KOPT-K1 (cell line): ENCODE measurements around the gene EBPL.
A peak's percentile ranks its signal among the peaks of the same experiment; 100 is the strongest.

Experiments used
- H3K27ac ChIP-seq: fragments of 200-600 bp; sonication (generic); 2 replicates; pipeline ENCODE4 v1.5.1; 2016; ENCODE audit warnings: antibody characterized with exemption, mild to moderate bottlenecking, low read depth, low read length; ENCODE audit not compliant: poor library complexity, severe bottlenecking
- H3K36me3 ChIP-seq: fragments of 200-600 bp; sonication (generic); 2 replicates; pipeline ENCODE4 v1.5.1; 2017; ENCODE audit warnings: antibody characterized with exemption, mild to moderate bottlenecking, low read length, moderate library complexity; ENCODE audit not compliant: insufficient read depth
- H3K9me3 ChIP-seq: fragments of 200-600 bp; sonication (generic); 2 replicates; pipeline ENCODE4 v1.5.1; 2017; ENCODE audit warnings: antibody characterized with exemption, low read length, mild to moderate bottlenecking; ENCODE audit not compliant: insufficient read depth, poor library complexity, severe bottlenecking

EBPL gene

GRCh38 chr13:49690133-49690994, 922 bp downstream of the EBPL start:
- Histone ChIP-seq H3K9me3 (no peaks in the 10 kb centered on the region), H3K27ac (peak overlapping the region; percentile 82), H3K36me3 (peaks cover 30% of the 10 kb centered on the region)

- no peak overlapping the region for H3K27ac ChIP-seq
- no peaks in the 10 kb centered on the region for H3K9me3 ChIP-seq
- peaks cover 44% of the 10 kb centered on the region for H3K36me3 ChIP-seq
These were observed 7.8 kb downstream of the EBPL start for GRCh38 chr13:49683489-49683888.

GRCh38 chr13:49681842-49682435, 9.3 kb downstream of the EBPL start:
- Histone ChIP-seq H3K27ac (no peak overlapping the region), H3K36me3 (peaks cover 44% of the 10 kb centered on the region)

GRCh38 chr13:49679246-49679645, 12.0 kb downstream of the EBPL start:
- Histone ChIP-seq H3K27ac (no peak overlapping the region), H3K9me3 (no peaks in the 10 kb centered on the region), H3K36me3 (peaks cover 43% of the 10 kb centered on the region)

More at GRCh38 chr13:49681842-49682435, 9.3 kb downstream of the EBPL start:
- H3K9me3 ChIP-seq = no peaks in the 10 kb centered on the region

- no peaks in the 10 kb centered on the region for H3K9me3 ChIP-seq
- peaks cover 43% of the 10 kb centered on the region for H3K36me3 ChIP-seq
- H3K27ac ChIP-seq = no peak overlapping the region
These were observed 12.9 kb downstream of the EBPL start for GRCh38 chr13:49678191-49678914.

GRCh38 chr13:49676581-49677298, 14.5 kb downstream of the EBPL start:
- H3K36me3 ChIP-seq = peaks cover 43% of the 10 kb centered on the region
- no peak overlapping the region for H3K27ac ChIP-seq
- H3K9me3 ChIP-seq = no peaks in the 10 kb centered on the region

- no peaks in the 10 kb centered on the region for H3K9me3 ChIP-seq
- H3K27ac ChIP-seq = no peak overlapping the region
- H3K36me3 ChIP-seq = peaks cover 42% of the 10 kb centered on the region
These were observed 20.5 kb downstream of the EBPL start for GRCh38 chr13:49670828-49671227.

- H3K36me3 ChIP-seq = peaks cover 40% of the 10 kb centered on the region
- H3K27ac ChIP-seq = no peak overlapping the region
- no peaks in the 10 kb centered on the region for H3K9me3 ChIP-seq
These were observed 21.5 kb downstream of the EBPL start for GRCh38 chr13:49669735-49670309.

GRCh38 chr13:49667773-49668172, 23.5 kb downstream of the EBPL start:
- Histone ChIP-seq H3K27ac (no peak overlapping the region), H3K9me3 (no peaks in the 10 kb centered on the region), H3K36me3 (peaks cover 38% of the 10 kb centered on the region)

GRCh38 chr13:49664606-49665005, 26.7 kb downstream of the EBPL start:
- no peak overlapping the region for H3K27ac ChIP-seq
- peaks cover 63% of the 10 kb centered on the region for H3K36me3 ChIP-seq
- H3K9me3 ChIP-seq = no peaks in the 10 kb centered on the region

GRCh38 chr13:49657241-49657641, 34.0 kb downstream of the EBPL start:
- H3K9me3 ChIP-seq = no peaks in the 10 kb centered on the region
- H3K27ac ChIP-seq = no peak overlapping the region
- peaks cover 37% of the 10 kb centered on the region for H3K36me3 ChIP-seq

GRCh38 chr13:49655906-49656305, 35.4 kb downstream of the EBPL start:
- peaks cover 23% of the 10 kb centered on the region for H3K36me3 ChIP-seq
- no peak overlapping the region for H3K27ac ChIP-seq
- H3K9me3 ChIP-seq = no peaks in the 10 kb centered on the region

- Histone ChIP-seq H3K27ac (no peak overlapping the region), H3K36me3 (peaks cover 10% of the 10 kb centered on the region; the same call in 1 of the 2 replicates), H3K9me3 (no peaks in the 10 kb centered on the region)
These were observed 37.3 kb downstream of the EBPL start for GRCh38 chr13:49654011-49654410.

- Histone ChIP-seq H3K9me3 (no peaks in the 10 kb centered on the region), H3K36me3 (0 out of 2 replicates have a peak, but pooled peaks cover 10% of the 10 kb centered on the region), H3K27ac (no peak overlapping the region)
These were observed 37.8 kb downstream of the EBPL start for GRCh38 chr13:49653478-49653877.
